ENCODE measurements around the gene PTPRC.

DNA sequence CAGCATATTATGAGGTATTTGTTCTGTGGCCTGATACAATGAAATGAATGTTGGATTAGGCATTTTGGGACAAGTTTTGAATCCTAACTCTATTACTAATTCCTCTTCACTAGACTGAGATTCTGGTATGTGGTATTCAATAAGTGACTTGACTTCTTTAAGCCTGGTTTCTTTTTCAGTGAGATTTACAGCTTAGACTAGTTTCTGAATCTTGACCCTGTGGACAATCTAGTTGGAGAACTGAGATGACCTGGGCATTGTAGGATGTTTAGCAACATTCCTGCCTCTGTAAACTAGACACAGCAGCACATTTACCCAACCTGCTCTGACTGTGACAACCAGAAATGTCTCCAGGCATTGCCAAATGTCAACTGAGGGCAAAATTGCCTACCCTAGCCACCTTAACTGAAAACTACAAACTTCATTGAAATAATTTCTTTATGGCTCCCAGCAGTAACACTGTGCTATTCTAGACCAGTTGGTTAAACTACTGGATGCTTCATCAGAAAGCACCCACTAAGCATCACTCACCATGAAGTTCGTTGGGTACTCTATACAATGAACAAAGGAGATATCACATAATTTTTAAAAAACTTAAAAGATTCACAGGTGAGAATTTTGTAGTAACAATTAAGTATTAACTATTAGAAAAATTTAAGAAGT, 16.8 kb downstream of the PTPRC start:
- TF ChIP-seq CTCF (conservative IDR thresholded peaks at IDR 0.05) = no peak
- no peak for TF ChIP-seq ZFX (IDR thresholded peaks at IDR 0.05)
